Neural cell (in vitro differentiated cells): ENCODE results near the gene PLCB4.

Experiments
- EZH2 ChIP-seq: fragments of 200-600, 300-800 bp; shearing (Covaris generic), sonication (generic); IDR thresholded peaks from 2 replicates; pipeline ENCODE4 v1.6.1; 2014; ENCODE audit warnings: antibody characterized with exemption, low read length, borderline replicate concordance, mild to moderate bottlenecking; ENCODE audit not compliant: insufficient read depth, poor library complexity, severe bottlenecking
- TF ChIP-seq, protein P1 (sequence below): fragments of 450-650 bp; IDR thresholded peaks from 2 replicates; pipeline ENCODE4 v1.5.1; 2014; ENCODE audit warnings: antibody characterized with exemption, mild to moderate bottlenecking, moderate library complexity; ENCODE audit not compliant: poor library complexity, severe bottlenecking

DNA sequence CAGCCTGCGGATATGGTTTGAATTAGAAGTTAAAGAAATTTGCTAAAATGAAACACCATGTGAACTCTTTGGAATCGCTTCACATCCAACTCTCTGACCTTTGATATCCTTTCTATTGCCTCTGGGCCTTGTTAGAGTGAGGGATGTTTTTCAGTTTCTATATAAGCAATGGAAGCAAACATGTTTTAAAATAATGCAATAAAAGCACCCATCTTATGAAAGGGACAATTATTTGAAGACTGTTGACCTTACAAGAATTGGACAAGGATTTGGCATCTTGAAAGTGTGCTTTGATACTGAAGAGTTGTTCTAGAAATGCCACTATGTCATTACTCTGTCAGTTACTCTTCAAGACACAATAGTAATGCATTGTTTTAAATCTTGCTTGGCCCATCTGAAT lies 221.4 kb downstream of the PLCB4 start:
- TF ChIP-seq EZH2, result no peak
- TF ChIP-seq, protein P1, sequence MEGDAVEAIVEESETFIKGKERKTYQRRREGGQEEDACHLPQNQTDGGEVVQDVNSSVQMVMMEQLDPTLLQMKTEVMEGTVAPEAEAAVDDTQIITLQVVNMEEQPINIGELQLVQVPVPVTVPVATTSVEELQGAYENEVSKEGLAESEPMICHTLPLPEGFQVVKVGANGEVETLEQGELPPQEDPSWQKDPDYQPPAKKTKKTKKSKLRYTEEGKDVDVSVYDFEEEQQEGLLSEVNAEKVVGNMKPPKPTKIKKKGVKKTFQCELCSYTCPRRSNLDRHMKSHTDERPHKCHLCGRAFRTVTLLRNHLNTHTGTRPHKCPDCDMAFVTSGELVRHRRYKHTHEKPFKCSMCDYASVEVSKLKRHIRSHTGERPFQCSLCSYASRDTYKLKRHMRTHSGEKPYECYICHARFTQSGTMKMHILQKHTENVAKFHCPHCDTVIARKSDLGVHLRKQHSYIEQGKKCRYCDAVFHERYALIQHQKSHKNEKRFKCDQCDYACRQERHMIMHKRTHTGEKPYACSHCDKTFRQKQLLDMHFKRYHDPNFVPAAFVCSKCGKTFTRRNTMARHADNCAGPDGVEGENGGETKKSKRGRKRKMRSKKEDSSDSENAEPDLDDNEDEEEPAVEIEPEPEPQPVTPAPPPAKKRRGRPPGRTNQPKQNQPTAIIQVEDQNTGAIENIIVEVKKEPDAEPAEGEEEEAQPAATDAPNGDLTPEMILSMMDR, result no peak
